DOHH2 (cell line): ENCODE data around the gene GRWD1.

Source experiments
- EZH2phosphoT487 ChIP-seq: fragments of 200-600 bp; sonication (generic); IDR thresholded peaks from 2 replicates; pipeline ENCODE4 v1.6.1; 2017; ENCODE audit warnings: borderline replicate concordance, mild to moderate bottlenecking, antibody characterized with exemption, low read length, moderate library complexity, mixed read lengths
- TF ChIP-seq, protein P1 (sequence below): fragments of 200-600 bp; sonication (generic); IDR thresholded peaks from one replicate; pipeline ENCODE4 v1.5.1; 2014; ENCODE audit warnings: antibody characterized with exemption, mild to moderate bottlenecking, low read depth, low read length; ENCODE audit not compliant: poor library complexity, severe bottlenecking

DNA sequence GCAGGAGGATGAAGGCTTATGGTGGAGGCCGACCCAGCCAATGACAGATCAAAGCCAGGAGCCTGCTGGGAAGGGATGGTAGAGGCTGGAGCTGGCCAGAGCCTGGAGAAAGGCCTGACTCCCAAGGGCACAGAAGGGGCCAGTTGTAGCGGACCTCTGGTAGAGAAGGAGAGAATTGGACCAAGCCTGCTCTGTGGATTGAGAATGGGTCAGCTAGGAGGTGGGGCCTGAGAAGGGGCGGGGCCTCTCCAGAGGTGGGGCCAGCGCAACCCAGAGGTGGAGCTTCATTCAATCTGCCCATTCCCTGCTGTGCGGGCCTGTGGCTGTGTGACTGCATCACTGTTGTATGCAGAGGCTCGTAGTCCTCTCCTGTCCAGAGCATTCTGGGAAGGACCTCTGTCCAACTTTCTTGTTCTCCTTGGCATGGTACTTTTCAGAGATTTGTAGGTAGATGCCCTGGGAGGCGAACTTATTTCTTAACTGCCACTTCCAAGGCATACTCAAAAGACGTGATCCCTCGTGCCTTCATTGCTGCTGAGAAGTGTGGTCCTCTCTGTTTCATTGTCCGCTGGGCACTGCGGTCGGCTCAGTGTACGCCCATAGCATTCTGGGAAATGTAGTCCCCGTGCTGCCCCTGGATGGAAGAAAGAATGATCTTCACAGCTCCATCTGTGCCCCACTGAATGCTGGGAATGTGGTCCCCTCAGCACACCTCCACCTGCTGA lies 45.6 kb upstream of the GRWD1 start:
- TF ChIP-seq, protein P1, sequence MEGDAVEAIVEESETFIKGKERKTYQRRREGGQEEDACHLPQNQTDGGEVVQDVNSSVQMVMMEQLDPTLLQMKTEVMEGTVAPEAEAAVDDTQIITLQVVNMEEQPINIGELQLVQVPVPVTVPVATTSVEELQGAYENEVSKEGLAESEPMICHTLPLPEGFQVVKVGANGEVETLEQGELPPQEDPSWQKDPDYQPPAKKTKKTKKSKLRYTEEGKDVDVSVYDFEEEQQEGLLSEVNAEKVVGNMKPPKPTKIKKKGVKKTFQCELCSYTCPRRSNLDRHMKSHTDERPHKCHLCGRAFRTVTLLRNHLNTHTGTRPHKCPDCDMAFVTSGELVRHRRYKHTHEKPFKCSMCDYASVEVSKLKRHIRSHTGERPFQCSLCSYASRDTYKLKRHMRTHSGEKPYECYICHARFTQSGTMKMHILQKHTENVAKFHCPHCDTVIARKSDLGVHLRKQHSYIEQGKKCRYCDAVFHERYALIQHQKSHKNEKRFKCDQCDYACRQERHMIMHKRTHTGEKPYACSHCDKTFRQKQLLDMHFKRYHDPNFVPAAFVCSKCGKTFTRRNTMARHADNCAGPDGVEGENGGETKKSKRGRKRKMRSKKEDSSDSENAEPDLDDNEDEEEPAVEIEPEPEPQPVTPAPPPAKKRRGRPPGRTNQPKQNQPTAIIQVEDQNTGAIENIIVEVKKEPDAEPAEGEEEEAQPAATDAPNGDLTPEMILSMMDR, result no peak
- no peak for TF ChIP-seq EZH2phosphoT487
